ENCODE measurements around the gene CHAC2. TPM values are rescaled to one million over a fixed set of nuclear protein-coding genes. Genes with fewer than 3 reads are reported as not detected.

The CHAC2 gene
- total RNA-seq, 1 donor from 2014 or later = 2.2 TPM

Other genes with a start within 250 kb of the CHAC2 start
- 18.7 TPM for gene ASB3, start 19.1 kb downstream of the CHAC2 start, total RNA-seq
- gene ERLEC1, start 19.2 kb downstream of the CHAC2 start, total RNA-seq = 50.5 TPM
- 2.2 TPM for gene GPR75, start 92.2 kb downstream of the CHAC2 start, total RNA-seq
- gene PSME4, start 203.2 kb downstream of the CHAC2 start, total RNA-seq = 55.0 TPM